K562 (cell line): ENCODE measurements around the gene MATN1. TPM values are rescaled to one million over a fixed set of nuclear protein-coding genes. Genes with fewer than 3 reads are reported as not detected.
A peak's percentile ranks its signal among the peaks of the same experiment; 100 is the strongest.

Experiments used
- ATAC-seq: fragments of 200-7000 bp; cut with Tn5 transposase; 3 replicates; pipeline ENCODE4 v1.9.1; 2020; ENCODE audit warnings: moderate library complexity
- BruUV-seq: library from RNA; stranded (reverse); fragments of 400-500 nt; replicated peaks from 2 replicates; lab custom pipeline; 2021; lab: Mats Ljungman, UMichigan
- CTCF ChIA-PET: fragments of 300-600 bp; formaldehyde crosslinking; extraction: SDS; loops from one replicate; lab custom pipeline; 2021; ENCODE audit warnings: low intra/inter-chr PET ratio; lab: Yijun Ruan, JAX
- POLR2A ChIA-PET: fragments of 300-600, 350-650 bp; sonication (Branson Sonifier 250); formaldehyde crosslinking; extraction: SDS; loops from one replicate; lab custom pipeline; 2021; ENCODE audit warnings: antibody characterized with exemption, inconsistent platforms; lab: Yijun Ruan, JAX
- DNase-seq, 4 experiments: peaks; one replicate each; pipeline versions ENCODE4 v3.0.0 to v3.0.0-alpha.2; 2011 to 2018; ENCODE audit warnings: low spot score in 3 of 4, mixed read lengths in 3 of 4; ENCODE audit errors: extremely low read depth in 1 of 4
- FAIRE-seq: peaks from 2 replicates; lab custom pipeline; 2011; peaks lifted over from hg19 to GRCh38; lab: Jason Lieb, UNC
- H2AFZ ChIP-seq: 2 replicates; pipeline ENCODE4 v1.6.0; 2011; ENCODE audit warnings: low read depth, low read length, control low read depth, inconsistent platforms
- H3K27ac ChIP-seq: fragments of 200-600 bp; 3 replicates; pipeline ENCODE4 v1.8.0; 2011; ENCODE audit warnings: low read depth, mild to moderate bottlenecking, control low read depth, inconsistent platforms, low read length, moderate library complexity, mixed read lengths; ENCODE audit errors: extremely low read depth
- H3K27me3 ChIP-seq, 2 experiments: fragments of 300-600 bp in 1 of 2; 2 replicates in 1 of 2; 3 replicates in 1 of 2; pipeline versions ENCODE4 v1.6.0 to v1.8.0; 2011; ENCODE audit warnings: inconsistent platforms in 2 of 2, low read length in 2 of 2, mild to moderate bottlenecking in 1 of 2, mixed read lengths in 1 of 2, moderate library complexity in 1 of 2; ENCODE audit not compliant: control insufficient read depth in 2 of 2, insufficient read depth in 2 of 2
- H3K36me3 ChIP-seq: fragments of 300-600 bp; 3 replicates; pipeline ENCODE4 v1.8.0; 2011; ENCODE audit warnings: mild to moderate bottlenecking, low read length, inconsistent platforms; ENCODE audit not compliant: control insufficient read depth, insufficient read depth
- H3K4me1 ChIP-seq, 2 experiments: fragments of 200-600 bp in 1 of 2; replicated peaks in 1 of 2; 2 replicates in 1 of 2; 3 replicates in 1 of 2; pipeline versions ENCODE4 v1.5.1 to v1.8.0; 2011; ENCODE audit warnings: inconsistent platforms in 2 of 2, low read length in 2 of 2, mild to moderate bottlenecking in 1 of 2, mixed read lengths in 1 of 2, moderate library complexity in 1 of 2; ENCODE audit not compliant: control insufficient read depth in 2 of 2, insufficient read depth in 2 of 2
- H3K4me2 ChIP-seq: 2 replicates; pipeline ENCODE4 v1.6.1; 2011; ENCODE audit warnings: low read length, control low read depth, inconsistent platforms, mixed read lengths; ENCODE audit not compliant: insufficient read depth
- H3K4me3 ChIP-seq: fragments of 200-600 bp; sonication (generic), shearing (Covaris generic); 2 replicates; pipeline ENCODE4 v1.5.1; 2016; ENCODE audit warnings: control low read depth, inconsistent platforms
- H3K79me2 ChIP-seq: fragments of 200-600 bp; 3 replicates; pipeline ENCODE4 v1.8.0; 2011; ENCODE audit warnings: low read length, inconsistent platforms; ENCODE audit not compliant: control insufficient read depth, insufficient read depth
- H3K9ac ChIP-seq, 2 experiments: 2 replicates each; pipeline versions ENCODE4 v1.6.0 to v1.6.1; 2011; ENCODE audit warnings: low read depth in 2 of 2, low read length in 2 of 2, control low read depth in 1 of 2, inconsistent platforms in 1 of 2, mild to moderate bottlenecking in 1 of 2, mixed read lengths in 1 of 2; ENCODE audit not compliant: insufficient read depth in 1 of 2
- H3K9me1 ChIP-seq: one replicate; pipeline ENCODE4 v1.6.0; 2011; ENCODE audit warnings: inconsistent platforms, mild to moderate bottlenecking, low read length, moderate library complexity; ENCODE audit not compliant: control insufficient read depth, insufficient read depth
- H3K9me3 ChIP-seq: replicated peaks from 2 replicates; pipeline ENCODE4 v1.5.1; 2011; ENCODE audit warnings: low read depth, low read length, inconsistent platforms; ENCODE audit not compliant: control insufficient read depth, insufficient read depth
- H4K20me1 ChIP-seq: replicated peaks from 2 replicates; pipeline ENCODE4 v1.6.1; 2011; ENCODE audit warnings: low read length, inconsistent platforms, mixed read lengths; ENCODE audit not compliant: control insufficient read depth, insufficient read depth
- ADNP ChIP-seq: fragments of 200-800 bp; sonication (Bioruptor generic); IDR thresholded peaks from 2 replicates; pipeline ENCODE4 v1.6.1; 2016; ENCODE audit warnings: missing genetic modification characterization, missing compliant biosample characterization
- BCOR ChIP-seq: fragments of 450-650 bp; IDR thresholded peaks from 2 replicates; pipeline ENCODE4 v1.6.1; 2016
- HCFC1 ChIP-seq: IDR thresholded peaks from 2 replicates; pipeline ENCODE4 v1.6.1; 2012; ENCODE audit warnings: low read depth, low read length, improper control_type of control experiment
- KDM1A ChIP-seq, 2 experiments: fragments of 450-650 bp; IDR thresholded peaks; 2 replicates each; pipeline ENCODE4 v1.6.1; 2016; ENCODE audit warnings: mild to moderate bottlenecking in 2 of 2
- PHF20 ChIP-seq: fragments of 450-650 bp; IDR thresholded peaks from 2 replicates; pipeline ENCODE4 v1.6.1; 2018; ENCODE audit not compliant: partially characterized antibody
- TBL1XR1 ChIP-seq, 2 experiments: IDR thresholded peaks; 2 replicates each; pipeline ENCODE4 v1.6.1; 2012; ENCODE audit warnings: improper control_type of control experiment in 2 of 2, low read length in 2 of 2, mild to moderate bottlenecking in 1 of 2
- ZNF134 ChIP-seq: fragments of 250-450 bp; sonication (Bioruptor Pico); conservative IDR thresholded peaks from 2 replicates; pipeline ENCODE4 v1.4.0; 2020
- ZNF384 ChIP-seq: IDR thresholded peaks from 2 replicates; pipeline ENCODE4 v1.6.1; 2012; ENCODE audit warnings: low read depth, low read length, improper control_type of control experiment
- ZNF668 ChIP-seq: fragments of 250-450 bp; sonication (Bioruptor Pico); IDR thresholded peaks from 2 replicates; pipeline ENCODE4 v1.8.0; 2022; ENCODE audit warnings: mild to moderate bottlenecking, inconsistent platforms
- ZNF695 ChIP-seq: fragments of 450-650 bp; formaldehyde crosslinking; IDR thresholded peaks from 2 replicates; pipeline ENCODE4 v1.4.0; 2020; ENCODE audit warnings: mild to moderate bottlenecking, moderate library complexity
- WGBS: fragments of 100-300 bp; shearing (Covaris generic); methylation state at CpG from one replicate; pipeline ENCODE4 v1.1.6; 2016; ENCODE audit warnings: low coverage, mixed read lengths; ENCODE audit not compliant: insufficient coverage; ENCODE audit errors: missing lambda C conversion rate; 5-methylcytosine and 5-hydroxymethylcytosine counted together
- in situ Hi-C: fragments of 300-500 bp; cut with MboI; formaldehyde crosslinking; loops from 4 replicates; pipeline ENCODE4 v1.15.0; 2018; ENCODE audit warnings: inconsistent platforms, mixed read lengths
- intact Hi-C: fragments of 100-400 bp; cut with micrococcal nuclease; formaldehyde crosslinking; loops from 2 replicates; pipeline ENCODE4 v1.14.2; 2022
- polyA plus RNA-seq, 8 experiments: library from polyadenylated mRNA; depleted of rRNA in 4 of 8; stranded (reverse) in 5 of 8; unstranded in 3 of 8; fragments of >200 nt; fragmentation: Nextera tagmentation in 2 of 8; fragmentation: Illumina TruSeq in 1 of 8; extraction: Ambion mirVana in 2 of 8; extraction: Trizol in 1 of 8; gene quantifications; 2 replicates each; pipeline versions ENCODE4 v1.2.1 to v1.2.3, GENCODE V29; 2011 to 2014; ENCODE audit warnings: inconsistent platforms in 1 of 8, missing spikeins in 1 of 8
- total RNA-seq, 7 experiments: library from RNA; depleted of rRNA in 6 of 7; stranded (reverse); fragments of >200 nt in 6 of 7; fragmentation: Illumina TruSeq in 2 of 7; extraction: Trizol in 2 of 7; gene quantifications; 2 replicates each; pipeline versions ENCODE4 v1.2.1 to v1.2.3, GENCODE V29; 2011 to 2021; ENCODE audit warnings: low replicate concordance in 1 of 7
- TF ChIP-seq, protein P1 (sequence below): fragments of 250-450 bp; sonication (Bioruptor Pico); IDR thresholded peaks from 2 replicates; pipeline ENCODE4 v1.8.0; 2021; ENCODE audit warnings: moderate library complexity, mild to moderate bottlenecking, inconsistent platforms
- TF ChIP-seq, protein P2 (sequence below): conservative IDR thresholded peaks from 2 replicates; pipeline ENCODE4 v1.6.1; 2011; ENCODE audit warnings: low read depth, mild to moderate bottlenecking, low read length; ENCODE audit not compliant: control insufficient read depth
- TF ChIP-seq, protein P3 (sequence below): sonication (generic); formaldehyde crosslinking; IDR thresholded peaks from 2 replicates; pipeline ENCODE4 v1.8.0; 2022; ENCODE audit warnings: mild to moderate bottlenecking, missing genetic modification reagents, borderline replicate concordance

MATN1 gene
- total and polyA plus RNA-seq, 9 of the 15 experiments (the other 6 are each of a cell fraction or from before 2014, with no cell fraction given): 0.10 to 2.3 (median 1.2) TPM

DNA sequence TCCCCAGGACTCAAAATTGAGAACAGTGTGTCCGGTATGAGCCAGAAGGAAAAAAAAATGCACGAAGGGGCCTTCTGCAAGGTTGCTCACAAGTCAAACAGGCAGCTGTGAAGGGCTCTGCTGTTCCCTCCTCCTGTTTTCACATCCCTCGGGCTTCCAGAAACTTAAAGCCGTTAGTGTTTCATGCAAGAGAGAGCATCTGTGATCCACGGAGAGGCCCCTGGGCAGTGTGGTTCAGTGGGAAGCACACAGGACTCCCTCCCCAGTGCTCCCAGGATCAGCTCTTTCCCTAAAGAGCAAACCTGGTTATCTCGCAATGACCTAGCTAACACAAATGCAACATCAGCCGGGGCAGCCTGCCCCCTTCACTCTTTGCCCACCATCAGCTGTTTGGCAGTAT is 2.9 kb upstream of the MATN1 start:
- H3K27ac ChIP-seq: no peak overlapping the region
- H3K4me1 ChIP-seq: peaks cover 55 to 74% of the 10 kb centered on the region in 2 experiments
- ATAC-seq: no peak
- no peak for FAIRE-seq
- H3K27me3 ChIP-seq: no peaks in the 10 kb centered on the region
- peaks cover 20% of the 10 kb centered on the region for H3K79me2 ChIP-seq
- H2AFZ ChIP-seq: no peak overlapping the region
- CTCF ChIA-PET: interaction anchor here (9.0 kb wide), 1 partner anchor 53 kb away, joined by 187 read pairs; no protein-coding TSS in a partner anchor
- no peak overlapping the region for H3K4me3 ChIP-seq
- no TSS peak for BruUV-seq
- peaks cover 65% of the 10 kb centered on the region for H3K36me3 ChIP-seq
- TF ChIP-seq HCFC1 (no peak), ZNF695 (CRISPR knock-in tag) (no peak), KDM1A (IDR thresholded peaks at IDR 0.05) (peak; percentile 57 to 68; a peak in 3 of 4 replicates), BCOR (peak; percentile 91), ZNF384 (peak; percentile 49), ADNP (tag) (peak; percentile 51; the same call in 1 of the 2 replicates), ZNF134 (CRISPR knock-in tag) (no peak), PHF20 (peak; percentile 23), ZNF668 (no peak), TBL1XR1 (IDR thresholded peaks at IDR 0.05; ENCODE audit: low read length in 2 of 2) (no peak)
- TF ChIP-seq, protein P1, sequence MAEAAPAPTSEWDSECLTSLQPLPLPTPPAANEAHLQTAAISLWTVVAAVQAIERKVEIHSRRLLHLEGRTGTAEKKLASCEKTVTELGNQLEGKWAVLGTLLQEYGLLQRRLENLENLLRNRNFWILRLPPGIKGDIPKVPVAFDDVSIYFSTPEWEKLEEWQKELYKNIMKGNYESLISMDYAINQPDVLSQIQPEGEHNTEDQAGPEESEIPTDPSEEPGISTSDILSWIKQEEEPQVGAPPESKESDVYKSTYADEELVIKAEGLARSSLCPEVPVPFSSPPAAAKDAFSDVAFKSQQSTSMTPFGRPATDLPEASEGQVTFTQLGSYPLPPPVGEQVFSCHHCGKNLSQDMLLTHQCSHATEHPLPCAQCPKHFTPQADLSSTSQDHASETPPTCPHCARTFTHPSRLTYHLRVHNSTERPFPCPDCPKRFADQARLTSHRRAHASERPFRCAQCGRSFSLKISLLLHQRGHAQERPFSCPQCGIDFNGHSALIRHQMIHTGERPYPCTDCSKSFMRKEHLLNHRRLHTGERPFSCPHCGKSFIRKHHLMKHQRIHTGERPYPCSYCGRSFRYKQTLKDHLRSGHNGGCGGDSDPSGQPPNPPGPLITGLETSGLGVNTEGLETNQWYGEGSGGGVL (CRISPR knock-in tag): no peak
- TF ChIP-seq, protein P2, sequence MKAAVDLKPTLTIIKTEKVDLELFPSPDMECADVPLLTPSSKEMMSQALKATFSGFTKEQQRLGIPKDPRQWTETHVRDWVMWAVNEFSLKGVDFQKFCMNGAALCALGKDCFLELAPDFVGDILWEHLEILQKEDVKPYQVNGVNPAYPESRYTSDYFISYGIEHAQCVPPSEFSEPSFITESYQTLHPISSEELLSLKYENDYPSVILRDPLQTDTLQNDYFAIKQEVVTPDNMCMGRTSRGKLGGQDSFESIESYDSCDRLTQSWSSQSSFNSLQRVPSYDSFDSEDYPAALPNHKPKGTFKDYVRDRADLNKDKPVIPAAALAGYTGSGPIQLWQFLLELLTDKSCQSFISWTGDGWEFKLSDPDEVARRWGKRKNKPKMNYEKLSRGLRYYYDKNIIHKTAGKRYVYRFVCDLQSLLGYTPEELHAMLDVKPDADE: no peak
- TF ChIP-seq, protein P3, sequence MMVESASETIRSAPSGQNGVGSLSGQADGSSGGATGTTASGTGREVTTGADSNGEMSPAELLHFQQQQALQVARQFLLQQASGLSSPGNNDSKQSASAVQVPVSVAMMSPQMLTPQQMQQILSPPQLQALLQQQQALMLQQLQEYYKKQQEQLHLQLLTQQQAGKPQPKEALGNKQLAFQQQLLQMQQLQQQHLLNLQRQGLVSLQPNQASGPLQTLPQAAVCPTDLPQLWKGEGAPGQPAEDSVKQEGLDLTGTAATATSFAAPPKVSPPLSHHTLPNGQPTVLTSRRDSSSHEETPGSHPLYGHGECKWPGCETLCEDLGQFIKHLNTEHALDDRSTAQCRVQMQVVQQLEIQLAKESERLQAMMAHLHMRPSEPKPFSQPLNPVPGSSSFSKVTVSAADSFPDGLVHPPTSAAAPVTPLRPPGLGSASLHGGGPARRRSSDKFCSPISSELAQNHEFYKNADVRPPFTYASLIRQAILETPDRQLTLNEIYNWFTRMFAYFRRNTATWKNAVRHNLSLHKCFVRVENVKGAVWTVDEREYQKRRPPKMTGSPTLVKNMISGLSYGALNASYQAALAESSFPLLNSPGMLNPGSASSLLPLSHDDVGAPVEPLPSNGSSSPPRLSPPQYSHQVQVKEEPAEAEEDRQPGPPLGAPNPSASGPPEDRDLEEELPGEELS: no peak
- TF ChIP-seq, all 486 proteins: peak for 5
- intact Hi-C loops: no loop called here
- in situ Hi-C loops: no loop called here
- POLR2A ChIA-PET: interaction anchor here (0.6 to 8.0 kb wide), 5 partner anchors 7 to 259 kb away, joined by 4 to 74 read pairs (median 7); no protein-coding TSS in a partner anchor
- Histone ChIP-seq H3K9ac (peak overlapping the region in 1 of 2 experiments; percentile 6; a peak in 1 of 4 replicates), H4K20me1 (no peaks in the 10 kb centered on the region), H3K9me1 (no peaks in the 10 kb centered on the region), H3K9me3 (no peaks in the 10 kb centered on the region), H3K4me2 (no peak overlapping the region)
- DNase-seq: no peak
- 86% methylated on average over 7 of the region's 7 CpGs for WGBS
